Measurements from ENCODE around the gene ELAPOR1. TPM values are rescaled to one million over a fixed set of nuclear protein-coding genes. Genes with fewer than 3 reads are reported as not detected.
A peak's percentile ranks its signal among the peaks of the same experiment; 100 is the strongest.

Gene ELAPOR1
- total and polyA plus RNA-seq, 9 of the 15 experiments (the other 6 are each of a cell fraction or from before 2014, with no cell fraction given): 0.07 to 1.2 (median 0.18) TPM

DNA sequence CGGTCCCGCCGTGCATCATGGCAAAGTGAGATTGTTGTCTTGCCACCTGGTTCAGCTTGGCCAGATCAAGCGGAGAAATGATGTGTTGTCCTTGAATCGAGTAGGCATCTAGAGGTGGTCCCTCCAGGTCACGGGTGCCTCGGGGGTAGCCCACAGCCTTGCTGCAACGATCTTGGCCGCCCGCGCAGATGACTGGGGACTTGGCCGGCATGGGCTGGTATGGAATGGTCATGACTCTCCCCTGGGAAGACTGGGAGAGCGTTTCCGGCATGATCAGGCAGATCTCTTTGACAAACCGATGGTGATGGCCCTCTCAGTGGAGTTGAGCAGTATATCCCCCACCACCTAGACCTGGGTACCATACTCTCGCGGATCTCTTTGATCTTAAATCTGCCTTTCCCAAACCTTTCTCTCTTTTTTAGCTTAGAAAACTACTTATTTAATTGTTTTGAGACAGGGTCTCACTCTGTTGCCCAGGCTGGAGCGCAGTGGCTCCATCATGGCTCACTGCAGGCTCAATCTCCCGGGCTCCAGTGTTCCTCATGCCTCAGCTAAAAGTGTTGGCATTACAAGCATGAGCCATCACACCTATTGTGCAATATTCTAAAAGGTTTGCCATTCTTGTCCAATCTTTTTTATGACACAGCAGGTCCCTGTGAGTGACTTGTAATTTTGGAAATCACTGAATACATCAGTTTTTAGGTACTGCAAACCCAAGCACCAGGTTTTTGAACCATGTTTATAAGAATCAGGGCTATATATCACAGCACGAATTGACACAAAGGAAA, 9.4 kb upstream of the ELAPOR1 start:
- POLR2A ChIA-PET: interaction anchor here (0.5 to 1.1 kb wide), 2 partner anchors 10 to 44 kb away, joined by 3 to 4 read pairs; no protein-coding TSS in a partner anchor
- no peak overlapping the region for H3K4me2 ChIP-seq (ENCODE audit: insufficient read depth, low read length)
- H2AFZ ChIP-seq (ENCODE audit: low read depth, low read length): no peak overlapping the region
- intact Hi-C loops (cut with micrococcal nuclease): loop anchor here (5.0 to 10.0 kb wide), 2 partner anchors 77 to 360 kb away; partner anchors contain the start of gene STXBP3
- H3K9me3 ChIP-seq (replicated peaks; ENCODE audit: control insufficient read depth, insufficient read depth, low read depth, low read length): no peaks in the 10 kb centered on the region
- H3K27ac ChIP-seq (ENCODE audit: extremely low read depth, low read depth, low read length): no peak overlapping the region
- peaks cover 17% of the 10 kb centered on the region; the same call in 2 of the 3 replicates for H3K36me3 ChIP-seq (ENCODE audit: control insufficient read depth, insufficient read depth, low read length)
- H3K4me1 ChIP-seq (replicated peaks in 1 of 2; ENCODE audit: control insufficient read depth in 2 of 2, insufficient read depth in 2 of 2, low read length in 2 of 2): peaks cover 12 to 14% of the 10 kb centered on the region in 2 experiments
- DNase-seq (ENCODE audit: extremely low read depth in 1 of 4, low spot score in 3 of 4): no peak
- no peaks in the 10 kb centered on the region for H3K9me1 ChIP-seq (ENCODE audit: control insufficient read depth, insufficient read depth, low read length)
- 83% methylated on average over 20 of the region's 20 CpGs for WGBS (ENCODE audit: insufficient coverage, low coverage, missing lambda C conversion rate)
- no peak overlapping the region for H3K4me3 ChIP-seq
- H3K27me3 ChIP-seq (ENCODE audit: control insufficient read depth in 2 of 2, insufficient read depth in 2 of 2, low read length in 2 of 2): no peaks in the 10 kb centered on the region
- in situ Hi-C loops (cut with MboI): no loop called here
- H3K79me2 ChIP-seq (ENCODE audit: control insufficient read depth, insufficient read depth, low read length): peaks cover 25% of the 10 kb centered on the region
- CTCF ChIA-PET (ENCODE audit: low intra/inter-chr PET ratio): no interaction called here
- BruUV-seq (replicated peaks): no TSS peak
- H3K9ac ChIP-seq (ENCODE audit: insufficient read depth in 1 of 2, low read depth in 2 of 2, low read length in 2 of 2): no peak overlapping the region; a peak in 1 of 4 replicates
- no peak for FAIRE-seq
- no peak for ATAC-seq
- no peaks in the 10 kb centered on the region for H4K20me1 ChIP-seq (replicated peaks; ENCODE audit: control insufficient read depth, insufficient read depth, low read length)
- TF ChIP-seq TAL1 (IDR thresholded peaks at IDR 0.05) (no peak), NR0B1 (IDR thresholded peaks at IDR 0.05; ENCODE audit: partially characterized antibody) (no peak), ZNF232 (CRISPR knock-in tag; IDR thresholded peaks at IDR 0.05) (no peak), RBFOX2 (IDR thresholded peaks at IDR 0.05; ENCODE audit: low read depth, low read length) (peak; percentile 36; the same call in 1 of the 2 replicates), ZNF133 (CRISPR knock-in tag; IDR thresholded peaks at IDR 0.05) (no peak), SUPT5H (IDR thresholded peaks at IDR 0.05) (peak; percentile 30; the same call in 1 of the 2 replicates), ZNF445 (CRISPR knock-in tag; IDR thresholded peaks at IDR 0.05; ENCODE audit: low read depth) (no peak), ZNF77 (CRISPR knock-in tag; IDR thresholded peaks at IDR 0.05) (no peak), POLR2A (conservative IDR thresholded peaks at IDR 0.05) (0 out of 2 replicates have a peak, but pooled peaks have one; percentile 16), RCOR1 (IDR thresholded peaks at IDR 0.05; ENCODE audit: borderline replicate concordance in 1 of 2, low read depth in 2 of 2, low read length in 2 of 2) (no peak), MIER1 (IDR thresholded peaks at IDR 0.05; ENCODE audit: low read depth) (no peak), ZNF217 (CRISPR knock-in tag; IDR thresholded peaks at IDR 0.05) (no peak), ZNF778 (CRISPR knock-in tag; IDR thresholded peaks at IDR 0.05) (no peak), ZFP91 (CRISPR knock-in tag; IDR thresholded peaks at IDR 0.05) (no peak), ZNF766 (CRISPR knock-in tag; conservative IDR thresholded peaks at IDR 0.05) (no peak), CEBPG (CRISPR knock-in tag; IDR thresholded peaks at IDR 0.05) (peak; percentile 69; the same call in 1 of the 2 replicates), CEBPG (tag; conservative IDR thresholded peaks at IDR 0.05 in 1 of 2, IDR thresholded peaks at IDR 0.05 in 1 of 2) (peak; percentile 79 to 93), PHTF2 (CRISPR knock-in tag; IDR thresholded peaks at IDR 0.05) (no peak), ZNF239 (CRISPR knock-in tag; IDR thresholded peaks at IDR 0.05) (no peak)
- TF ChIP-seq, protein P1, sequence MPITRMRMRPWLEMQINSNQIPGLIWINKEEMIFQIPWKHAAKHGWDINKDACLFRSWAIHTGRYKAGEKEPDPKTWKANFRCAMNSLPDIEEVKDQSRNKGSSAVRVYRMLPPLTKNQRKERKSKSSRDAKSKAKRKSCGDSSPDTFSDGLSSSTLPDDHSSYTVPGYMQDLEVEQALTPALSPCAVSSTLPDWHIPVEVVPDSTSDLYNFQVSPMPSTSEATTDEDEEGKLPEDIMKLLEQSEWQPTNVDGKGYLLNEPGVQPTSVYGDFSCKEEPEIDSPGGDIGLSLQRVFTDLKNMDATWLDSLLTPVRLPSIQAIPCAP (CRISPR knock-in tag; IDR thresholded peaks at IDR 0.05; ENCODE audit: borderline replicate concordance): no peak

Measured in K562 (cell line).